ENCODE results near the gene AVPI1.
A peak's percentile ranks its signal among the peaks of the same experiment; 100 is the strongest.
"Not testable (repeated sequence)": the region's sequence is repeated elsewhere in the genome, so short reads cannot be mapped to it uniquely, and the experiment has no call there.

The AVPI1 gene

DNA sequence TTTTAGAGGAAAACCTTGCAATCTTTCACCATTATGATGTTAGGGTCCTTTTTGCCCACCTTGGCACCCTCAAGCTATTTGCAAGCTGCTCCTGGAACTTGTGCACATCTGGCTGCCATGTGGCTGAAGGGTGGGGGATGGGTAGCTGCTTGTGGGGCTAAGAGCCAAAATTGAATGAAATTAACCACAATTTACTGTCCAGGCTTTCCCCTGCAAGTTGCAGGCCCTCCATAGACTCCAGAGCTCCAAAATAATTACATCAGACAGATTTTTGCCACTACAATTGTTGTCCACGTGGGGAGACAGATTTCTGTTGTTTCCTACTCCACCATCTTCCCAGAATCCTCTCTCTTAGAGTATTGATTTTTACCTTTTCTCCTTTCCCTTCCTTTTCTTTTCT is 27.5 kb downstream of the AVPI1 start:
- Histone ChIP-seq H3K9ac (ENCODE audit: low read length) (no peak overlapping the region), H3K36me3 (ENCODE audit: control insufficient read depth, insufficient read depth, low read length) (peaks cover 12% of the 10 kb centered on the region), H3K4me1 (ENCODE audit: control insufficient read depth, insufficient read depth, low read length) (no peaks in the 10 kb centered on the region), H3K27ac (ENCODE audit: low read depth, low read length) (no peak overlapping the region), H3K4me3 (ENCODE audit: low read length) (no peak overlapping the region), H3K27me3 (ENCODE audit: control insufficient read depth, insufficient read depth, low read length) (no peaks in the 10 kb centered on the region)

DNA sequence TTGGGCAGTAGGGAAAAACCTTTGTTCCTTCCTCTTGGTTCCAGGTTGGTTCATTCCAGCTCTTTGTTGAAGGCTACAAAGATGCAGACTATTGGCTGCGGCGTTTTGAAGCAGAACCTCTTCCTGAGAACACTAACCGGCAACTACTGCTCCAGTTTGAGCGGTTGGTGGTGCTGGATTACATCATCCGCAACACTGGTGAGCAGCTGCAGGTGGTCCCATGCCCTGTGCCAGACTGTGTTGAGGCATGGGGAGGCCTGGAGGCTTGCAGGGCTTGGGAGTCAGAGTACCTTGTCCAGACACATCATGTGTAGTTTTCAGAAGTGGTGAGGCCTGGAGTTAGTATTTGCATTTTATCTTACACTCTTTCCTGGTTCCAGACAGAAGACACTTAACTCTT is 30.3 kb downstream of the AVPI1 start:
- Histone ChIP-seq H3K27me3 (ENCODE audit: control insufficient read depth, insufficient read depth, low read length) (no peaks in the 10 kb centered on the region), H3K9ac (ENCODE audit: low read length) (no peak overlapping the region), H3K4me3 (ENCODE audit: low read length) (no peak overlapping the region), H3K36me3 (ENCODE audit: control insufficient read depth, insufficient read depth, low read length) (peaks cover 14% of the 10 kb centered on the region), H3K4me1 (ENCODE audit: control insufficient read depth, insufficient read depth, low read length) (no peaks in the 10 kb centered on the region), H3K27ac (ENCODE audit: low read depth, low read length) (no peak overlapping the region)

DNA sequence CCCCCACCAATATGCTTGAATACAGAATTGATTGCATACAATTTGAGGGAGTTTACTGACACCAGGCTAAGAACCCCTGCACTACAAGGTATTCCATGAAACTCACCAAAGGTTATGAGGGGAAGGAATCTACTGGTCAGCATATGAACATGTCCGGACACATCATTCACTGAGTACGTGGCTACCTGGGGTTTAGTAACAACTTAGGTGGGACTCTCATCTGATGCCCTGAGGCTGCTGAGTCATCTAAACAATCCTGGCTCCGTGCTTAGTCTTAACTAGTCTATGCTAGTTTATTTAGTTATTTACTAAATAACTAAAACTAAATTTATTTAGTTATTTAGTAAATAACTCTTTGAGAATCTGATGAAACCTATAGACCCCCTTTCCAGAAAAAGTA is 35.3 kb downstream of the AVPI1 start:
- H3K36me3 ChIP-seq (ENCODE audit: control insufficient read depth, insufficient read depth, low read length), result peaks cover 17% of the 10 kb centered on the region
- H3K9ac ChIP-seq (ENCODE audit: low read length), result no peak overlapping the region
- no peak overlapping the region for H3K27ac ChIP-seq (ENCODE audit: low read depth, low read length)
- no peak overlapping the region for H3K4me3 ChIP-seq (ENCODE audit: low read length)
- H3K4me1 ChIP-seq (ENCODE audit: control insufficient read depth, insufficient read depth, low read length), result peaks cover 3% of the 10 kb centered on the region
- no peaks in the 10 kb centered on the region for H3K27me3 ChIP-seq (ENCODE audit: control insufficient read depth, insufficient read depth, low read length)

DNA sequence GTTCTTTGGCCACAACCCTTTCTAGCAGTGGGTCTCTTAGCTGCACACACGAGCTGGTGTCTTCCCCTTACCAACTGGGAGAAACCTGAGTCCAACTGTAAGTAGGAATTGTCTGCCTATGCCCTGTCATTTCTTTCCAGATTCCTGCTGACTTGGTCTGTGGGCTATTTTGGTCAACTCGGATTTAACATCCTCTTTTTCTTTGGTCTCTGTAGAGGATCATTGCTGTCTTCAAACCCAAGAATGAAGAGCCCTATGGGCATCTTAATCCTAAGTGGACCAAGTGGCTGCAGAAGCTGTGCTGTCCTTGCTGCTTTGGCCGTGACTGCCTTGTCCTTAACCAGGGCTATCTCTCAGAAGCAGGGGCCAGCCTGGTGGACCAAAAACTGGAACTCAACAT is 36.3 kb downstream of the AVPI1 start:
- H3K27me3 ChIP-seq (ENCODE audit: control insufficient read depth, insufficient read depth, low read length), result no peaks in the 10 kb centered on the region
- H3K27ac ChIP-seq (ENCODE audit: low read depth, low read length), result no peak overlapping the region
- H3K4me1 ChIP-seq (ENCODE audit: control insufficient read depth, insufficient read depth, low read length), result peaks cover 3% of the 10 kb centered on the region
- H3K9ac ChIP-seq (ENCODE audit: low read length), result no peak overlapping the region
- no peak overlapping the region for H3K4me3 ChIP-seq (ENCODE audit: low read length)
- H3K36me3 ChIP-seq (ENCODE audit: control insufficient read depth, insufficient read depth, low read length), result peaks cover 12% of the 10 kb centered on the region

DNA sequence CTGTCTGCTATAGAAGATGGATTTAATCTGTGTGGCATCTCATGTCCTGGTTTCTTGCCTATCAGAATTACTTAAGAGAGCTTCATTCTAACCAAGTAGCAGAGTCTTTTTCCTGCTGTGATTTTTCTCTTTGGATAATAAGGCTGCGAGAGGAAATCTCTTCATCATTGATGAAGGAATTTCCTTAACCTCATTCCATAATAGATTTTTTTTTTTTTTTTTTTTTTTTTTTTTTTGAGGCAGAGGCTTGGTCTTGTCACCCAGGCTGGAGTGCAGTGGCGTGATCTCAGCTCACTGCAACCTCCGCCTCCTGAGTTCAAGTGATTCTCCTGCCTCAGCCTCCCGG is 37.7 kb downstream of the AVPI1 start:
- not testable (repeated sequence) for H3K9ac ChIP-seq (ENCODE audit: low read length); H3K27me3 ChIP-seq (ENCODE audit: control insufficient read depth, insufficient read depth, low read length); H3K27ac ChIP-seq (ENCODE audit: low read depth, low read length); H3K4me1 ChIP-seq (ENCODE audit: control insufficient read depth, insufficient read depth, low read length); H3K4me3 ChIP-seq (ENCODE audit: low read length)
- peaks cover 12% of the 10 kb centered on the region for H3K36me3 ChIP-seq (ENCODE audit: control insufficient read depth, insufficient read depth, low read length)

DNA sequence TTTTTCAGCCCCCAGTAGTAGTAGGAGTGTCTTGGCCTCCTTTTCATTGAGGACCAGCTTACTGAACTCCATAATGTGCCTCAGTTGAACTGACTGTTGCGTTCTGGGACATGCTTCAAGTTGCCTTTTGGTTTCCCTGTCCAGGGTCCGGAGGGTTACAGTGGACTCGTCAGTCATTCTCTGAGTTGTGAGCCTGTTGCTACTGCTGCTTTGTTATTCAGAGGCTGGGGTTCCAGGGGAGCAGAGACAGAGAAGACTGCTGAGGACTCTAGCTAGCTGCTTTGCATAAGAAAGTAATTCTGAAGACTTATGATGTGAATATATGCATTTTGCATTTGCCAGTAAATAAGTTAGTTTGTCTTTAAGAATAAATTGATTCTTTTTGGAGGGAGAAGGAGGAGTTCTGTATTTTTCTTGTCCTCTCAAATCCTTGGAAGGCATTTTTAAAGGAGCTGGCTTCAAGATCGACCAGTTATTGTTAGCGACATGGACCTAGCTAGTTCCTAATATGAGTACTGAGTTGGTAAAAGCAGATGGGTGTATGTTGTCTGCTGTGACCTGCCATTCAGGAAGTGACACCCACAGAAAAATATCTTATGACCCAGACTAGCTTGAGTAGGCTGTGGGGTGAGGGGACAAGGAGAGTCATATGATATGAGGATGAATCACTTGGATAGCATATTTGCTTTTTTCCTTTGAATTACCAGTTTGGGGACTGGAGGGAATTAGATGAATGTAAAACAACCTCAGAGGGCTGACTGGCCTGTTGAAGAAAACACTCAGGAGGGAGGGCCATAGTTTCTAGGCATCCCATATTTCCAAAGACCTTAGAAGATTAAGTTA is 38.3 kb downstream of the AVPI1 start:
- H3K4me1 ChIP-seq (ENCODE audit: control insufficient read depth, insufficient read depth, low read length), result peaks cover 3% of the 10 kb centered on the region
- H3K9ac ChIP-seq (ENCODE audit: low read length), result no peak overlapping the region
- H3K4me3 ChIP-seq (ENCODE audit: low read length), result no peak overlapping the region
- peaks cover 12% of the 10 kb centered on the region for H3K36me3 ChIP-seq (ENCODE audit: control insufficient read depth, insufficient read depth, low read length)
- peak overlapping the region; percentile 11 for H3K27ac ChIP-seq (ENCODE audit: low read depth, low read length)
- no peaks in the 10 kb centered on the region for H3K27me3 ChIP-seq (ENCODE audit: control insufficient read depth, insufficient read depth, low read length)

DNA sequence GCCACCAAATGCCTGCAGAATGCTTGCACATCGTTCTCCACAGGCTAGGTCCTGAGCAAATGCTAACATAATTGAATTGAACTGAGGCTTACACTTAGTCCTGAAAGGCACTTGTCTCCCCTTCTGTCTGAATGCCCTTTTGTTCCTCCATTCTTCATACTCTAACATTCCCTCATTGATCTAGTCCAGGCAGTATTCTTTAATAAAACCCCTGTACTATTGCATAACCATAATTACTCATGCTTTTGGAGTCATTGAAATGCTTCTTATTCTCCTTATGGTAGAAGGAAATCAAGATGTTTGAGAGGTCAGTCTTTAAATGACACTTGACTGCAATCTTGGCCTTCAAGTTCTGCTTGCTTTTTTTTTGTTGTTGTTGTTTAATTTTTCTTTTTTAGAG is 39.5 kb downstream of the AVPI1 start:
- Histone ChIP-seq H3K27me3 (ENCODE audit: control insufficient read depth, insufficient read depth, low read length) (no peaks in the 10 kb centered on the region), H3K36me3 (ENCODE audit: control insufficient read depth, insufficient read depth, low read length) (peaks cover 10% of the 10 kb centered on the region), H3K9ac (ENCODE audit: low read length) (no peak overlapping the region), H3K4me1 (ENCODE audit: control insufficient read depth, insufficient read depth, low read length) (peaks cover 3% of the 10 kb centered on the region), H3K4me3 (ENCODE audit: low read length) (no peak overlapping the region), H3K27ac (ENCODE audit: low read depth, low read length) (no peak overlapping the region)

DNA sequence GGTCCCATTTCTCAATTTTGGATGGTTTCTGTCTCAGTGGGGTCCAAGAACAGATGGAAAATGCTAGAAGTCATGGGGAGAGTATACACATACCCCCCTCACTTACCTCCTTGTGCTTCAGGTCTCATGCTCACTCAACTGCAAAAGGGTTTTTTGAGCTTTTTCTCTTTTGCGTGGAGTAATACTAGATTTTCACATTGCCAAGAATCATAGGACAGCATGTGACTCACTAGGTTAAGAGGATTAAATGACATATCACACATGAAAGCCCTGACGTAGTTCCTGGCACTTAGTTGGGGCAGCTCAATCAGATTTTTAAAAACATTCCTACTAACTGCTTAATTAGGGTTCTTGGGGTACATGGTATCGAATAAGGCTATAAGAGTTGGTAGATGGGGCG is 42.1 kb downstream of the AVPI1 start:
- Histone ChIP-seq H3K4me3 (ENCODE audit: low read length) (no peak overlapping the region), H3K4me1 (ENCODE audit: control insufficient read depth, insufficient read depth, low read length) (peaks cover 9% of the 10 kb centered on the region), H3K27ac (ENCODE audit: low read depth, low read length) (no peak overlapping the region), H3K27me3 (ENCODE audit: control insufficient read depth, insufficient read depth, low read length) (no peaks in the 10 kb centered on the region), H3K9ac (ENCODE audit: low read length) (no peak overlapping the region), H3K36me3 (ENCODE audit: control insufficient read depth, insufficient read depth, low read length) (no peaks in the 10 kb centered on the region)

DNA sequence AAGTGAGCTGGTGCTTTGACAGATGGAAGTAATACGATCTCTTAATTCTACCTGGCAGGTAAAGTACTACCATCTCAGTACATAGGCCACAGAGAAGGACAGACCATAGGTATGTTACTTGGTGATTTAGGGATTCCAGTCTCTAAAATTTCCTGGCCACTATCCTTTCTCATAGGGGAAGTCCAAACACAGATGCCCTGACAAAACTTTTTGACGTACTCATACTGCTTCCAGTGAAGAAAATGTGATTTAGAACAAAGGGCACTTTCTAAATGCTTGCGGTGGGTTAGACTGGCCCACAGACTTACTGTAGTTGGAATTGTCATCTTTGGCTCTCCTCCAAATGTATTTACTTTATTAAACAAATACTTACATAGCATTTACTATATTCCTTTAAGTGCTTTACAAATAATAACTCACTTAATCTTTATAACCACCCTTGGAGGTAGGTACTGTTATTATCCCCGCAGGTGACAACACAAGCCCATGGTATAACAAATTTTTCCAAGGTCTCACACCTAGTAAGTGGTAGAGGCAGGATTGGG is 43.5 kb downstream of the AVPI1 start:
- Histone ChIP-seq H3K4me3 (ENCODE audit: low read length) (no peak overlapping the region), H3K36me3 (ENCODE audit: control insufficient read depth, insufficient read depth, low read length) (no peaks in the 10 kb centered on the region), H3K4me1 (ENCODE audit: control insufficient read depth, insufficient read depth, low read length) (peaks cover 6% of the 10 kb centered on the region), H3K9ac (ENCODE audit: low read length) (no peak overlapping the region), H3K27ac (ENCODE audit: low read depth, low read length) (no peak overlapping the region), H3K27me3 (ENCODE audit: control insufficient read depth, insufficient read depth, low read length) (no peaks in the 10 kb centered on the region)

DNA sequence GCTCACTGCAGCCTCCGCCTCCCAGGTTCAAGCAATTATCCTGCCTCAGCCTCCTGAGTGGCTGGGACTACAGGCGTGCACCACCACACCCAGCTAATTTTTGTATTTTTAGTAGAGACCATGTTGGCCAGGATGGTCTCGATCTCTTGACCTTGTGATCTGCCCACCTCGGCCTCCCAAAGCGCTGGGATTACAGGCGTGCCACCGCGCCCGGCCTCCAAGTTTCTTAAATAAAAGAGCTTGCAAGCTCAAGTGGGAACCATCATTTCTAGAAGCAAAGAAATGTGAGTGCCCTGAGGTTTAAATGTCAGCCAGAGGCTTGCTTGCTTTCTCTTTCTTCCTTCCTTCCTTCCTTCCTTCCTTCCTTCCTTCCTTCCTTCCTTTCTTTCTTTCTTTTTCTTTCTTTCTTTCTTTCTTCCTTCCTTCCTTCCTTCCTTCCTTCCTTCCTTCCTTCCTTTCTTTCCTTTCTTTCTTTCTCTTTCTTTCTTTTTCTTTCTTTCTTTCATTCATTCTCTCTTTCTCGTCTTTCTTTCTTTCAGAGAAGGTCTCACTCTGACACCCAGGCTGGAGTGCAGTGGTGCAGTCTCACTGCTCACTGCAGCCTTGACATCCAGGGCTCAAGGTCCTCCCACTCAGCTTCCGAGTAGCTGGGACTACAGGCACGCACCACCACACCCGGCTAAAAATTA is 44.4 kb downstream of the AVPI1 start:
- H3K4me1 ChIP-seq (ENCODE audit: control insufficient read depth, insufficient read depth, low read length); H3K4me3 ChIP-seq (ENCODE audit: low read length); H3K9ac ChIP-seq (ENCODE audit: low read length); H3K36me3 ChIP-seq (ENCODE audit: control insufficient read depth, insufficient read depth, low read length); H3K27ac ChIP-seq (ENCODE audit: low read depth, low read length); H3K27me3 ChIP-seq (ENCODE audit: control insufficient read depth, insufficient read depth, low read length): not testable (repeated sequence)

DNA sequence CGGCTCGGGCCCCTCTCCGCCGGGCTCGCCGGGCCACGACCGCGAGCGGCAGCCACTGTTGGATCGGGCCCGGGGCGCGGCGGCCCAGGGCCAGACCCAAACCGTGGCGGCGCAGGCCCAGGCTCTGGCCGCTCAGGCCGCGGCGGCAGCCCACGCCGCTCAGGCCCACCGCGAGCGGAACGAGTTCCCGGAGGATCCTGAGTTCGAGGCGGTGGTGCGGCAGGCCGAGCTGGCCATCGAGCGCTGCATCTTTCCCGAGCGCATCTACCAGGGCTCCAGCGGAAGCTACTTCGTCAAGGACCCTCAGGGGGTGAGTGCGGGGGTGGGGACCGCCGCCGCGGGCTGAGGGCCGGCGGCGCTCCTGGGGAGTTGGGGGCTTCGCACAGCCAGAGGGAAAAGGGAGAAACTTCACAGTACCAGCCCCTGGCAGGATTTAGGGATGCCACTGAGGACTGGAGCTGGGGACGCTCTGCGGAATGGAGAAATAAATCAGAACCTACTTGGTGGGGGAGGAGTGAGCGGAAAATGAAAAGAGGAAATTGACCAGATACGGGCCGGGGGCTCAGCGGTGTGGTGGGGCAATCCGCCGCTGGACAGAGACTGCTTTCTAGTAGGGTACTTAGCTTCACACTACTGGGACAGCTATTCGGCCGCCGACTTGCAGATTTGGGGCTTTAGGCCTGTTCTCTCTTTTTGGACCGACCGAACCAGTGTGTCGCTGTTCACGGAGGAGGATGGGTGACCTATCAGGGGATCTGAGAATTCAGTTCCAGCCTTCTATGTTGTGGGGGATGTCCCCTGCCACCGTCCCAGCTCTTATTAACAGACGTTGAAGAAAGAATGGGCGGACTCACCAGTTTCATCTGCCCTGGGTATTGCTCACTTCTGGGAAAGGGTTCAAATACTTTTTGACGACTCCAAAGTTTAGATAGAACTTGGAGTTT is 45.9 kb downstream of the AVPI1 start:
- Histone ChIP-seq H3K9ac (ENCODE audit: low read length) (peak overlapping the region; percentile 45), H3K36me3 (ENCODE audit: control insufficient read depth, insufficient read depth, low read length) (no peaks in the 10 kb centered on the region), H3K4me3 (ENCODE audit: low read length) (peak overlapping the region; percentile 73), H3K27me3 (ENCODE audit: control insufficient read depth, insufficient read depth, low read length) (no peaks in the 10 kb centered on the region), H3K4me1 (ENCODE audit: control insufficient read depth, insufficient read depth, low read length) (peaks cover 6% of the 10 kb centered on the region), H3K27ac (ENCODE audit: low read depth, low read length) (peak overlapping the region; percentile 78)
